ENCODE data around the gene GPS1. TPM values are rescaled to one million over a fixed set of nuclear protein-coding genes. Genes with fewer than 3 reads are reported as not detected.

GPS1 gene
- total and polyA plus RNA-seq, 9 of the 15 experiments (the other 6 are each of a cell fraction or from before 2014, with no cell fraction given): 3.1 to 167 (median 69.9) TPM

DNA sequence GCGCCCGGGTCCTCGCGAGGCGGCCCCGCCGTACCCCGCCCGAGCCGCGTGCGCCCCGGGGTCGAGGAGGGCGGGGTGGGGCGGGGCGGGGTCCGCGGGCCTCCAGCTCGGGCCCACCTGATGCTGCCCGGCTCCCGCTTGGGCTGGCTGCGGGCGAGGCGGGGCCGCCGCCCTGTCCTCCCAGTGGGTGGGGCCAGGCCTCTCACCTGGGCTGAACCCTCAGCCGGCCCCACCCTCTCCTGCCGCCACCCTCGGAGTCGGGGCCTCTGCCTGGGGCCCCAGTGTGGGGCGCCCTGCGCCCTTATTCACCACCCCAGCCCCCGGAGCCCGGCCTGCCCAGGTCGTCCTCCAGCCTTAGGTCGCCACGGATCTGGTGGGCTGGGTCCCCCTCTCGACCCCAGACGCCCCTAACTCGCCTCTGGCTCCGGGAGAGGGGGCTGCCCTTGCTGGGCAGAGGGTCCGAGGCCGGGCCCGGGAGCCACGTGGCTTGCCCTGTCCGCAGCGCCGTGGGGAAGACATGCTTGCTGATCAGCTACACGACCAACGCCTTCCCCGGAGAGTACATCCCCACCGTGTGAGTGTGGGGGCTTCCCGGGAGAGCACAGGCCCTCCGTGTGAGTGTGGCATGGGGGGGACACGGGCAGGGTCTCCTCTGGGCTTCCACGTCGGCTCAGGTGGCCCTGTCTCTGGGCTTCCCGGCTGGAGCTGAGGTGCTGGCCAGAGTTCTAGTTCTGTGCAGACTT is 19.6 kb upstream of the GPS1 start (continued):
- TF ChIP-seq, protein P1, sequence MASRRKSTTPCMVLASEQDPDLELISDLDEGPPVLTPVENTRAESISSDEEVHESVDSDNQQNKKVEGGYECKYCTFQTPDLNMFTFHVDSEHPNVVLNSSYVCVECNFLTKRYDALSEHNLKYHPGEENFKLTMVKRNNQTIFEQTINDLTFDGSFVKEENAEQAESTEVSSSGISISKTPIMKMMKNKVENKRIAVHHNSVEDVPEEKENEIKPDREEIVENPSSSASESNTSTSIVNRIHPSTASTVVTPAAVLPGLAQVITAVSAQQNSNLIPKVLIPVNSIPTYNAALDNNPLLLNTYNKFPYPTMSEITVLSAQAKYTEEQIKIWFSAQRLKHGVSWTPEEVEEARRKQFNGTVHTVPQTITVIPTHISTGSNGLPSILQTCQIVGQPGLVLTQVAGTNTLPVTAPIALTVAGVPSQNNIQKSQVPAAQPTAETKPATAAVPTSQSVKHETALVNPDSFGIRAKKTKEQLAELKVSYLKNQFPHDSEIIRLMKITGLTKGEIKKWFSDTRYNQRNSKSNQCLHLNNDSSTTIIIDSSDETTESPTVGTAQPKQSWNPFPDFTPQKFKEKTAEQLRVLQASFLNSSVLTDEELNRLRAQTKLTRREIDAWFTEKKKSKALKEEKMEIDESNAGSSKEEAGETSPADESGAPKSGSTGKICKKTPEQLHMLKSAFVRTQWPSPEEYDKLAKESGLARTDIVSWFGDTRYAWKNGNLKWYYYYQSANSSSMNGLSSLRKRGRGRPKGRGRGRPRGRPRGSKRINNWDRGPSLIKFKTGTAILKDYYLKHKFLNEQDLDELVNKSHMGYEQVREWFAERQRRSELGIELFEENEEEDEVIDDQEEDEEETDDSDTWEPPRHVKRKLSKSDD (conservative IDR thresholded peaks at IDR 0.05; ENCODE audit: low read length): no peak
- TF ChIP-seq MTA1 (IDR thresholded peaks at IDR 0.05; ENCODE audit: borderline replicate concordance): no peak
- peak; percentile 83 for TF ChIP-seq CTBP1 (IDR thresholded peaks at IDR 0.05; ENCODE audit: borderline replicate concordance)
- no peak for TF ChIP-seq TAF15 (IDR thresholded peaks at IDR 0.05; ENCODE audit: low read depth, low read length)
- no peak for TF ChIP-seq SOX6 (IDR thresholded peaks at IDR 0.05)
- TF ChIP-seq HDAC3 (IDR thresholded peaks at IDR 0.05; ENCODE audit: borderline replicate concordance, partially characterized antibody): no peak
- TF ChIP-seq SP2 (IDR thresholded peaks at IDR 0.05; ENCODE audit: extremely low read depth, low read depth, low read length, poor library complexity, severe bottlenecking): no peak
- no peak for TF ChIP-seq ZNF354B (CRISPR knock-in tag; IDR thresholded peaks at IDR 0.05)
- TF ChIP-seq NFXL1 (CRISPR knock-in tag; IDR thresholded peaks at IDR 0.05): no peak
- TF ChIP-seq ZNF212 (CRISPR knock-in tag; IDR thresholded peaks at IDR 0.05): no peak
- no peak for TF ChIP-seq XRCC3 (IDR thresholded peaks at IDR 0.05)
- no peak for TF ChIP-seq BMI1 (IDR thresholded peaks at IDR 0.05; ENCODE audit: low read length)
- TF ChIP-seq NFIC (IDR thresholded peaks at IDR 0.05): no peak; the same call in 1 of the 2 replicates
- no peak for TF ChIP-seq HCFC1 (IDR thresholded peaks at IDR 0.05; ENCODE audit: low read depth, low read length)
- TF ChIP-seq HDGF (IDR thresholded peaks at IDR 0.05): no peak
- TF ChIP-seq ZNF79 (CRISPR knock-in tag; IDR thresholded peaks at IDR 0.05; ENCODE audit: low read depth): no peak
- TF ChIP-seq KDM5B (IDR thresholded peaks at IDR 0.05; ENCODE audit: insufficient replicate concordance, low read depth, low read length): peak; percentile 52
- TF ChIP-seq ATF7 (IDR thresholded peaks at IDR 0.05): no peak; the same call in 1 of the 2 replicates
- no peak for TF ChIP-seq ZNF408 (CRISPR knock-in tag; IDR thresholded peaks at IDR 0.05; ENCODE audit: low read depth)
- TF ChIP-seq SPI1 (IDR thresholded peaks at IDR 0.05; ENCODE audit: borderline replicate concordance, low read depth, low read length): no peak
- TF ChIP-seq ATF1 (CRISPR knock-in tag; IDR thresholded peaks at IDR 0.05): no peak
- TF ChIP-seq ATF1 (tag; IDR thresholded peaks at IDR 0.05): peak; percentile 12; the same call in 1 of the 2 replicates
- peak; percentile 46; the same call in 1 of the 2 replicates for TF ChIP-seq ZBTB17 (CRISPR knock-in tag; IDR thresholded peaks at IDR 0.05)
- TF ChIP-seq, protein P2, sequence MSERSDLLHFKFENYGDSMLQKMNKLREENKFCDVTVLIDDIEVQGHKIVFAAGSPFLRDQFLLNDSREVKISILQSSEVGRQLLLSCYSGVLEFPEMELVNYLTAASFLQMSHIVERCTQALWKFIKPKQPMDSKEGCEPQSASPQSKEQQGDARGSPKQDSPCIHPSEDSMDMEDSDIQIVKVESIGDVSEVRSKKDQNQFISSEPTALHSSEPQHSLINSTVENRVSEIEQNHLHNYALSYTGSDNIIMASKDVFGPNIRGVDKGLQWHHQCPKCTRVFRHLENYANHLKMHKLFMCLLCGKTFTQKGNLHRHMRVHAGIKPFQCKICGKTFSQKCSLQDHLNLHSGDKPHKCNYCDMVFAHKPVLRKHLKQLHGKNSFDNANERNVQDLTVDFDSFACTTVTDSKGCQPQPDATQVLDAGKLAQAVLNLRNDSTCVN (CRISPR knock-in tag; IDR thresholded peaks at IDR 0.05): no peak
- TF ChIP-seq ADNP (tag; IDR thresholded peaks at IDR 0.05): no peak
- TF ChIP-seq RHOXF2B (CRISPR knock-in tag; conservative IDR thresholded peaks at IDR 0.05): no peak
- no peak for TF ChIP-seq CSDE1 (IDR thresholded peaks at IDR 0.05)
- no peak for TF ChIP-seq ZNF23 (CRISPR knock-in tag; IDR thresholded peaks at IDR 0.05)
- no peak for TF ChIP-seq DACH1 (IDR thresholded peaks at IDR 0.05; ENCODE audit: partially characterized antibody)
- no peak for TF ChIP-seq ZNF780A (CRISPR knock-in tag; IDR thresholded peaks at IDR 0.05)
- no peak for TF ChIP-seq STAT5B (CRISPR knock-in tag; IDR thresholded peaks at IDR 0.05)

Data from K562 (cell line).